Esophagus mucosa (tissue), 1 donor: Measurements from ENCODE around the gene MDP1. TPM values are rescaled to one million over a fixed set of nuclear protein-coding genes. Genes with fewer than 3 reads are reported as not detected.
A peak's percentile ranks its signal among the peaks of the same experiment; 100 is the strongest.

Source experiments
- ATAC-seq: fragments of 200-7000 bp; cut with Tn5 transposase; one replicate; pipeline ENCODE4 v1.9.1; 2020
- total RNA-seq: library from RNA; stranded (reverse); gene quantifications from one replicate; pipeline ENCODE4 v1.2.4, GENCODE V29; 2023
- donor health status: DM: yes; HTN: yes; CAD: no.

The MDP1 gene
- total RNA-seq, 1 donor from 2014 or later, result 9.5 TPM

DNA sequence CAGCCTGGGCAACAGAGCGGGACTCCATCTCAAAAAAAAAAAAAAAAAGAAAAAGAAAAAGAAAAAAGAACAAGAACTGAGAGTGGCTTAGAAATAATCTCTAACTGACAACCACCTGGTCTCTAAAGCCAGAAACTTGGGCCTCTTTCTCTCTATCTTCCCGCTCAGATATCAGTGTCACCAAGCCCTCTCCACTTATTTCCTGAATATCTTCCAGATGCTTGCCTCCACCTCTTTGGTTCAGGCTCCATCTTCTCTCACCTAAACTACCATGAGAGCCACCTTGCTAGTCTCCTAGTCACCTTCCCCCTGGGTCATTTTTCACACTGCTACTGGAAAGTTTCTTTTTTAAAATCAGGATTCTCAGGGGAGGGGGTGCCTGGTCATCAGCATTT lies 18.8 kb downstream of the MDP1 start:
- ATAC-seq, result no peak

GRCh38 chr14:24196071-24197055 lies 19.5 kb downstream of the MDP1 start:
- peak; percentile 10 for ATAC-seq

DNA sequence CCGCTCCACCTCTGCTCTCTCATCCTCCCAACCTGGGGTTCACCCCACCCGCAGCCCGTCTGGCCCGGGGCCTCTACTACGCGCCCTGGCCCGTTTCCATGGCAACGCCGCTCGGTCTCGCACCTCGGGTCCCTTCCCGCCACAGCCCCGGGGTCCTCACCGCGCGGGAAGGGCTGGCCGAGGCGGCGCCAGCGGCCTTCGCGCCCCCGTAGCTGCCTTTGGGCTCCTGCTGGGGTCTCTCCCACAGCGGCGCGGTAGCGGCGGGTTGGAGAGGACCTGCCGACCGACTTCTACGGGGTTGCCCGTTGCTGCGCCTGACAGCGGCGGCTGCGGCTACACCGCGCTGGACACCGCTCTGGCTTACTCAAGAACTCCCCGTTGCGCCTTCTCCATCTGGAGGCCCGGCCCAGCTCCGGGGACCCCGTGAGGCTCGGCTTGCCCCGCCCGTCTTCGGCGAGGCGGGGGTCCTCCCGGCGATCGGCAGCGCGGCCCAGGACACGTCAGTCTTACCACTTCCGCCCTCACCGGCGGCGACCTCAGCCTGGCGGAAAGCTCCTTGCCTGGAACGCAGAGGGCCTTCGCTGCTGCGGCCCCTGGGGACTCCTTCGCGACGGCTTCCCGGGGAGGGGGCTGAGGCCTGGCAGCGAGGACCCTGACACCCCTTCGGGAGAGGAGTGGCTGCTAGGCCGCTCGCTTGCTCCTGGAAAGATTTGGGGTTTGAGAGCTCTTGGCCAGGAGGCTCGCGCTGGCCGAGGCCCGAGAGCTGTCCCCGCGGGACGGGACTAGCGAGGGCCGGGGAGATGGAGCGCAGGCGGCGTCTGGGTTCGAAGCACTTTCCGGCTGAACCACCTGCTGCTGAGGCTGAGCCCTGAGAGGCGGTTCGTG lies 20.4 kb downstream of the MDP1 start, which contains the start of gene TM9SF1:
Gene TM9SF1 (minus strand): TSS at position 256 of the 885 bp plus-strand sequence. CDS start 422 bp downstream, outside the sequence.
- ATAC-seq, result peak; percentile 91

- ATAC-seq, result no peak
Observed at GRCh38 chr14:24194873-24195185, 21.0 kb downstream of the MDP1 start.

- ATAC-seq, result no peak
Observed at GRCh38 chr14:24194186-24194872, 21.5 kb downstream of the MDP1 start.

- ATAC-seq, result no peak
Observed at GRCh38 chr14:24192933-24193332, 22.9 kb downstream of the MDP1 start.

DNA sequence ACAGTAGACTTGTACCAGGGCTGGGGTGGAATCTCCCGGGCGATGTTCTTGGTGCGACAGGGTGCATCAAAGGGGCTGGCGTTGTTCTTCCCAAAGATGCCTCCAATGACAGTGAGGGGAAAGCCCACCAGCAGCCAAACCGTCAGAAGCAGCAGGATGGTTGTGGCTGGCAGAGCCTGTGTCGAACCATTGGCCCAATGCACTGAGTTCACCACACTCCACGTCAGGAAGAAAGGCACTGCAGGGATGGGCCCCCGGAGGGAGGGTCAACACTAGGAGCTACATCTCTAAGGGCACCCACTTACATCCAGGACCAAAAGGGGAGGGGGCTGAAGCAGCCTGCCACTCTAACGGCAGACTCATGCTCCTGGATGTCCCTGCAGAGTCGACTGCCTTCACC lies 25.4 kb downstream of the MDP1 start:
- ATAC-seq, result no peak

DNA sequence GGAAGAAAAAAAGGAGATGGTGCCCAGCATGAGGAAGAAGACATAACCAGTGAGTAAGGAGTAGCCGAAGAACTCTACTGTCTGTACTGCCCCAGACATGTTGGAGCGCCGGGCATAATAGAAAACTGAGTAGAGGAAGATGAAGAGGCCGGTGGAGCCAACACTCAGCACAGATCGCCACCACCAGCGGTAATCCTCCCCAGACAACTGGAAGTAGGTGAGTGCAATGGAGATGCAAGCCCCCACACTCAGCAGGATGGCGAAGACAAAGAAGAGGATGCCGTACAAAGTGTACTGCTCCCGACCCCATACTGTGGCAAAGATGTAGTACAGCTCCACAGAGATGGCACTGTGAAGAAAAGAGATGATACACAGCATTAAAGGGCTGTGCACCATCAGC lies 26.4 kb downstream of the MDP1 start:
- no peak for ATAC-seq

GRCh38 chr14:24189059-24189375 lies 26.8 kb downstream of the MDP1 start:
- ATAC-seq, result no peak

- ATAC-seq, result peak; percentile 91
Observed at GRCh38 chr14:24188251-24189058, 27.4 kb downstream of the MDP1 start, which contains the start of gene IPO4. Gene IPO4, minus strand, starts transcription at chr14:24188816. Its CDS starts 29 bp downstream, at chr14:24188787.

- no peak for ATAC-seq
Observed at GRCh38 chr14:24187539-24187915, 28.3 kb downstream of the MDP1 start.

GRCh38 chr14:24186831-24187538 lies 28.9 kb downstream of the MDP1 start:
- ATAC-seq, result no peak

- no peak for ATAC-seq
Observed at GRCh38 chr14:24185741-24186140, 30.1 kb downstream of the MDP1 start.

DNA sequence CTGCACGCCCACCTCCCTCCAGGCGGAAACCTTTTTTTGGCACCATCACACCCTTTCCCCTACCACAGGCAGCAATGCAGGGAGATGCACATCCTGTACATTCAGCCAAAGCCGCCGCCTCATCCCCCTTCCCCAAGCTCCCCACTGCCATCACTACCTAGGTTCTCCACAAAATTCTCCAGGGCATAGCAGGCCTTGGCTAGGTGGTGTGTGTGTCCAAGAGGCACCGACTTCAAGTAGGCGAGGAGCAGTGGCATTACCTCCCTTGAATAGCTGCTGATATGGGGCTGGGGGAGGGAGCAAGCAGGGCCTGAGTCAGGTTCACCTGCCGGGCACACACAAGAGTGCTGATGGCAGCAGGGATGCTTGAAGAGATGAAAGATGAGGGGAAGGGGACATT lies 30.8 kb downstream of the MDP1 start:
- ATAC-seq, result no peak

DNA sequence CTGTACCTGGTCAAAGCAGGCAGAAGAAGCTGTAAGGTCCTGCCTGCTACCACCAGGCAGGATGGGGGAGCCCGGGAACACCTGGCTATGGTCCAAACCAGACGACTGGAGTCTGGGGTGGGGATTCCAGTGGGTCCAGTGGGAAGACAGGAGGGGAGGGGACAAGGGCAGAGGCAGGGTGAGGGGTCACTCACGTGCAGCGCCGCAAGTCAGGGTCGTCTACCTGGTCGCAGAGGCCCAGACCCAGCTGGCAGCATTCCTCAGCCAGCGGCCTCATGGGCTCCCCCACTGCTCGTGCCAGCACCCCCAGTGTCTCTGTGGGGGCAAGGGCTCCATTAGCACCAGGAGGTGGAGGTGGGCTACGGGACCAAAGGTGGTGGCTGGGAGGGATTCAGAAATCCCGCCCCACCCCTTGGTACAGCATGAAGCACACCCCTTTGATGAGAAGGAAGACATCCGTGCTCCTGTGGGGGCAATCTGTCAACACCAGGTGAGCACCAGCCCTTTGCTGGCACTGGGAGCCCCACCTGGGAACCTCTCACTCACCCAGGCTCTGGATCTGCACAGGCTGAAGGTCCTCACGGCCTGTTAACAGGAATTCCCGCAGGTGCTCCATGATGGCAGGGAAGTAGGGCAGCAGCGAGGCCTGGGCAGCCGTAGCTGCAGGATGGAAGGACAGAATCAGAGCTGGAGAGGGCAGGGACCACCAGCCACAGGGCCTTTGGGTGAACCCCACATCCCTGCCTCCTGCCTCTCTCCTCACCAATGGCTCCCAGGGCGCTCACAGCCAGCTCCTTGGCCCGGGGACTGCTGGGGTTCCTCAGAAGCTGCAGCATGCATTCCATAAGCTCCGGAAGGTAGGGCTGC lies 31.5 kb downstream of the MDP1 start:
- no peak for ATAC-seq

GRCh38 chr14:24183014-24183481 lies 32.8 kb downstream of the MDP1 start:
- ATAC-seq, result no peak

DNA sequence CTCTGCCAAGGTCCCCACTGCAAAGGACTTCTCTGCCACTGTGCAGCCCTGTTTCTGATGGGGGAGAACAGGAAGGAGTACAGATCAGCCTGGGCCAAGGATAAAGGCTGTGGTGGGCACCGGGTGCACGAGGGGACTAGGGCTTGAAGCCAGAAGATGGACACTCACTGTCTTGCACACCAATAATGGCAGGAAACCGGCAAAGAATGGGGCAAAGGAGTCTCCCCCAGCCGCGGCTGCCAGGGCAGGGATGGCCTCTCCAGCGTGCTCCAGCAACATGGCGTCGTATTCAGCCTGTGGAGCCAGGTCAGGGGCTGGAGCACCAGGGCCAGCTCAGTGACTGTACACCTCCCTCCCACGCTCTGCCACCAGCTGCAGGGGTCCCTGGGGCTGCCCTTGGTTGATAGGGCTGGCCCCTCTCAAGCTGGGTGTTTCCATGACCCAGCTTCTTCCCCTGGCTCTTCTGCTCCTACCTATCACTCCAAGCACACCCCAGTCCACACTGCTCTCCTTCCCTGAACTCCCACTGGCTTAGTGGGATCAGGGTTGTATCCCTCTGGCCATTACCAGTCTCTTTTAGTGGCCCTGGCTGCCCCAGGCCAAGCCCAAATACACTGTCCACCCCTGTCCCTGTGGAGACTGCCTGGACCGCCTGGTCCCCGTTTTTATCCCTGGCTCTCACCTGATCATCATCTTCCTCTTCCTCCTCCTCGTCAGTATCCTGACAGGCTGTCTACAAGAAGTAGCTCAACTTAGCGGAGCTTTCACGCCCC lies 33.6 kb downstream of the MDP1 start:
- no peak for ATAC-seq

DNA sequence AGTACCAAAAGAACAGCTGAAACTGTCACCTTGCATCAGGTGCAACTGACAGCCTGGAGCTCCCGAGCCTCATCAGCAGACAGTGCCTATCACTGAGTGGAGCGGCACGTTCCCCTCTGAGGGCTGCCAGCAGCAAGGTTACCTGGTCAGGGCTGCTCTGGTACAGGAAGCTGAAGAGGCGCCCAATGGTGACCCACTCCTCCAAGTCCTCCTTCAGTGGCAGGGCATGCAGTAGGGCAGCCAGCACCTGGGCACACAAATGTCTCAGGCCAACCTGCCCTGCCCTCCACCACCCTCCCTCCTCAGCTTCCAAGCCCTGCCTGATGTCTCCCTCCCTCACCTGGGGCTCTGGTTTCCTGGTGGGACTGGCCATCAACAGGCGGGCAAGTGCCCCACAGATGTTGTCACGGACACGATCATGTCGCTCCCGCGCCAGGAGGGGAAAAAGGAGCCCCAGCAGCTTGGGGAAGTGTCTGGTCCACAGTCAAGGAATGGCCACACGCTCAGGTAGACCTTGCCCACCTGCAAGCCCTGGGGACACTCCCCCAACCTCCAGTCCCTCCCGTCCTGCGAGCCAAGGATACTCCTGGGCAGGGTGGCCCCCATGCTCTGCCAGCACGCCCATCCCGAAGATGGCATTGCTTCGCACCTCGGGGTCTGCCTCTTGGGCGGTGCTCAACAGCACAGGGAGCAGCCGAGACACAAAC lies 34.3 kb downstream of the MDP1 start:
- no peak for ATAC-seq
